ENCODE measurements around the gene SND1. TPM values are rescaled to one million over a fixed set of nuclear protein-coding genes. Genes with fewer than 3 reads are reported as not detected.

SND1 gene
- total RNA-seq, 1 donor = 241 TPM

- TF ChIP-seq, protein P1, sequence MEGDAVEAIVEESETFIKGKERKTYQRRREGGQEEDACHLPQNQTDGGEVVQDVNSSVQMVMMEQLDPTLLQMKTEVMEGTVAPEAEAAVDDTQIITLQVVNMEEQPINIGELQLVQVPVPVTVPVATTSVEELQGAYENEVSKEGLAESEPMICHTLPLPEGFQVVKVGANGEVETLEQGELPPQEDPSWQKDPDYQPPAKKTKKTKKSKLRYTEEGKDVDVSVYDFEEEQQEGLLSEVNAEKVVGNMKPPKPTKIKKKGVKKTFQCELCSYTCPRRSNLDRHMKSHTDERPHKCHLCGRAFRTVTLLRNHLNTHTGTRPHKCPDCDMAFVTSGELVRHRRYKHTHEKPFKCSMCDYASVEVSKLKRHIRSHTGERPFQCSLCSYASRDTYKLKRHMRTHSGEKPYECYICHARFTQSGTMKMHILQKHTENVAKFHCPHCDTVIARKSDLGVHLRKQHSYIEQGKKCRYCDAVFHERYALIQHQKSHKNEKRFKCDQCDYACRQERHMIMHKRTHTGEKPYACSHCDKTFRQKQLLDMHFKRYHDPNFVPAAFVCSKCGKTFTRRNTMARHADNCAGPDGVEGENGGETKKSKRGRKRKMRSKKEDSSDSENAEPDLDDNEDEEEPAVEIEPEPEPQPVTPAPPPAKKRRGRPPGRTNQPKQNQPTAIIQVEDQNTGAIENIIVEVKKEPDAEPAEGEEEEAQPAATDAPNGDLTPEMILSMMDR (IDR thresholded peaks at IDR 0.05; ENCODE audit: insufficient read depth, low read depth, low read length) = no peak
- H3K4me3 ChIP-seq (ENCODE audit: low read depth, low read length) = no peak overlapping the region
- DNase-seq (ENCODE audit: low read depth) = no peak
Measured at GRCh38 chr7:127935847-127936376, 283.9 kb downstream of the SND1 start.

- TF ChIP-seq, protein P1 (IDR thresholded peaks at IDR 0.05; ENCODE audit: insufficient read depth, low read depth, low read length) = no peak
- no peak overlapping the region for H3K4me3 ChIP-seq (ENCODE audit: low read depth, low read length)
- DNase-seq (ENCODE audit: low read depth) = no peak
Measured at GRCh38 chr7:127937066-127937680, 285.2 kb downstream of the SND1 start.

DNA sequence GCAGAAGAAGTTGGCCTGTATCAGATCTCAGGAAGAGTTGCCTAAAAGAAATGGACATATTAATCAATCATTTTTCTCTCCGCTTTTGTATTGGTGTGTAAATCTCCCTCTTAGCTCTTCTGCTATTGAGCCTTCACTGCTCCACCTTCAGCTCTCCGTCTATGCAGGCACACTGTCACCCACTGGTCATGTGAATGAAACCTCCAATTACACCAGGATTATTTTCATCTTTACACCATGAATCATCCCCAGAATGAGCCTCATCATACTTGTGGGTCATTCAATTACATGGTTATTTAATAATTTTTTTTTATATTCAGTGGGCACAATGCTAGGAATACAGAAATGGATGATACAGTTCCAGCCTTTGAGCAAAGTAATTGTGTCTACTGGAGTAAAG, 286.6 kb downstream of the SND1 start:
- no peak overlapping the region for H3K4me3 ChIP-seq (ENCODE audit: low read depth, low read length)
- TF ChIP-seq, protein P1 (IDR thresholded peaks at IDR 0.05; ENCODE audit: insufficient read depth, low read depth, low read length) = peak; percentile 3
- DNase-seq (ENCODE audit: low read depth) = peak; percentile 66

GRCh38 chr7:127940381-127941160, 288.6 kb downstream of the SND1 start:
- no peak for DNase-seq (ENCODE audit: low read depth)
- TF ChIP-seq, protein P1 (IDR thresholded peaks at IDR 0.05; ENCODE audit: insufficient read depth, low read depth, low read length) = no peak
- H3K4me3 ChIP-seq (ENCODE audit: low read depth, low read length) = no peak overlapping the region

DNA sequence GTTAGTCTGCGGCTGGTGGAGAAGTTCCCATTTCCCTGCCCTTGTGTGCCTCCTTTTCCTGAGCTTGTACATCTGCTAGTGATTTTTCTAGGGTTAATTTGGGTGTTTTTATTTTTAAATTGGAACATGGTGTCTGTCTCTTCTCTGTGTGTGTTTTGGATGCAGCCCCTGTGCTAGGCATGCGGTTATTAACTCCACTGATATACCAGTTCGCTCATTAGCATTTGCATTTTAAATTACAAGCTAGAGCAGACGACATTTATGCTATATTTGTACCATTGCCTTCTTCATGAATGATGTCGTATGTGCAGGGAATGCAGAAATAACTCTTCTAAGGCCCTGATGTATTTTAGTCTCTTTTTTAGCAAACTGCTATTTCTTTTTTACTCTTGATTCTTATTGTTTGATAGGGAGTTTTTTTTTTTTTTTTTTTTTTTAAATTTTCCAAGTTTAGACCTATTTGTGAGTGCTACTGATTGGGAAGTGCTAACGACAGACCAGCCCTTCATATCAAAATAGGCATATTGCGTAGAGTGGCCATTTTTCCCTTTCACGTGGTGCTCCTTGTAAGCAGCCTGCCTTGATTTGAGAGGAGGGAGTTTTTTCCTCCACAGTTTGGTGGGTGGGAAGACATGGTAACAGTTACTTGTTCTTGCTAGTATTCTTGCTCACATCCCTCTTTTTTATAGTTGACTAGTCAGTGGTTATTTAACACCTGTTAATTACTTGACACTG, 289.6 kb downstream of the SND1 start:
- no peak for DNase-seq (ENCODE audit: low read depth)
- H3K4me3 ChIP-seq (ENCODE audit: low read depth, low read length) = no peak overlapping the region
- TF ChIP-seq, protein P1 (IDR thresholded peaks at IDR 0.05; ENCODE audit: insufficient read depth, low read depth, low read length) = no peak

DNA sequence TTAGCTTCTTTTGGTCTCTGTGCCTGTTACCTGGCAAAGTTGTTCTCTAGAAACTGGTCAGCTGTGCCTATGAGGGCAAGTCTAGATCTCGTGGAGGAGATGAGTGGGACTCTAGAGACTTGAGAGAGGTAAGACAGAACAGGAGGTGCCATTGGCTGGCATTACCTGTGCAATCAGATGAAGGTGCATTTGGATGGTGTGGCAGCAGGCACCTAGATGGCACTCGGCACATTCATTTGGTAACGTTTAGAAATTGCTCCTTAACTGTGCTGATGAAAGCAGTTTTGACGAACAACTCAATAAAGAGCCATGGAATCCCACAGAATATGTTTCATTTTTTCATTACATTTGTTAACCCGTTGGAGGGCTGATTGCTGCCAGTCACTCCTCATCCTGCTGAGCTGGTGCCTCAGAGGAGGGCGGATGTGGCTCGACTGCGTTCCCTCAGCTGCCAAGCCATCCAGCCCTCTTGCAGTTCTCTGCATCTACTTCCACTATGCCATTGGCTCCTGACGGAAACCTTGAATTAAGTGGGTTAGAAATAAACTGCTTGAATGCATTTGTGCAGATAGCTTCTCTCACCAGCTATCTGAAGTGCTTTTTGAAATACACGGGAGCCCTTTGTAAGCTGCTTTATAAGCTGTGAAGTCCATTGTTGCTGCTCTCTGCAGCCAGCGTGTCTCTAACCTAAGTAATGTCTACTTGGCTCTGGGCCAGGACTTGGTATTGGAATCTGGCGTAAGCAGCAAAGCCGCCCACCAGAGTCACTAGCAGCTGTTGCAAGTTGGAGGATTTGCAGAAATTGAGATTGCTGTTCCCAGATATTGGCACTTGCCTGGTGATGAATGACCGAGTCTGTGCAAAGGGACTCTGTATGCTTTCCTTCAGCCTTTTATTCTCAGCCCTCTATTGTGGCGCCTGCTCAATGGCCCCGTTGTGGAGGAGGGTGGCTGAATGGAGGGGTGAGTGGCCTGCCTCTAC, 291.8 kb downstream of the SND1 start:
- TF ChIP-seq, protein P1 (IDR thresholded peaks at IDR 0.05; ENCODE audit: insufficient read depth, low read depth, low read length) = no peak
- peak; percentile 32 for DNase-seq (ENCODE audit: low read depth)
- no peak overlapping the region for H3K4me3 ChIP-seq (ENCODE audit: low read depth, low read length)
